KBM-7 (cell line): ENCODE results near the gene CFAP119.
A peak's percentile ranks its signal among the peaks of the same experiment; 100 is the strongest.
"Not testable (repeated sequence)": the region's sequence is repeated elsewhere in the genome, so short reads cannot be mapped to it uniquely, and the experiment has no call there.

Source experiments
- DNase-seq: peaks from one replicate; pipeline ENCODE4 v3.0.0-alpha.2; 2015
- in situ Hi-C: fragments of 300-500 bp; cut with MboI; formaldehyde crosslinking; loops from 2 replicates; pipeline ENCODE4 v1.14.3; 2020; ENCODE audit warnings: low sequenced_read_pairs, low pct_unique_long_range_greater_than_20kb, mixed read lengths

CFAP119 gene

DNA sequence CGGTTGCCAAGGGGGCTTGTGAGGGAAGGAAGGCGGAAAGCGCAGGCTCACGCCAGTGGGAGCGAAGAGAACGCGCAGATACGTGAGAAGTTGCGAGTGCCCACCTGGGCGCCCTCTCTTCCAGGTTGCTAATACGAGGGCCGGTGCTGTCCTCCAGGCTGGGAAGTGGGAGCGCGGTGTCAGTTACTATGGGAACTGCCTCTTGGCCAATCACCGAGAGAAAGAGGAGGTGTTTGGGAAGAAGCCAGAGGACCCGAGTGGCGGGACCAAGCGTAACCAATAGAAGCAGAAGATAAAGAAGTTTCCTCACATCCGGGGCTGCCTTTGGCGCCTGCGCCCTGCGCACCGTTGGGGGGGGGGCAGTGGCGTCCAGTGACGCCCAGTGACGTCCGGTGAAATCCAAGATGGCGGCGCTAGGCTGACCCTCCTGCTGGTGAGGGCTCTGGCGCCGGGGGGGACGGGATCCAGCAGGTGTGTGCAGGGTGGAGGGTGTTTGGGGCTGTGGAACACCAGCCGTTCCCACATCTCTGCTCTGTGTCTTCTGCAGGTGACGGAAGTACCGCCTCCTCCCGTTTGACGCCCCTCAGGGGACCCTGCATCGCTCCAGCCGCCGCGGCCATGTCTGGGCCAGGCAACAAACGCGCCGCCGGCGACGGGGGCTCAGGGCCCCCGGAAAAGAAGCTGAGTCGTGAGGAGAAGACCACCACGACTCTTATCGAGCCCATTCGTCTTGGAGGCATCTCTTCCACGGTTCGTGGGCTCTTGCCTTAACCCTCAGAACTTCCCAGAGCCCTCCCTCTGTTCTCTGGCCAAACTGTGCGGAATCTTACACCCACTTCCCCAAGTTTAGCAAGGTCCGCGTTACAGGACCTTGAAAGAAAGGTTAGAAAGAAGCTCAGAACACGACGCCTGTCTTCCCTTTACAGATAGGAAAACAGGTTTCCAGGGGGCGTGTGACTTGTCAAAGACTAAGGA, at the start of gene CFAP119, which contains the start of gene RNF40:
Gene CFAP119 (minus strand): TSS at position 135 of the 975 bp plus-strand sequence. CDS start 314 bp downstream, outside the sequence.
Gene RNF40 (plus strand): TSS at position 395 of the 975 bp plus-strand sequence. CDS start 224 bp downstream, at position 619.
- in situ Hi-C loops: no loop called here
- peak; percentile 98 for DNase-seq

DNA sequence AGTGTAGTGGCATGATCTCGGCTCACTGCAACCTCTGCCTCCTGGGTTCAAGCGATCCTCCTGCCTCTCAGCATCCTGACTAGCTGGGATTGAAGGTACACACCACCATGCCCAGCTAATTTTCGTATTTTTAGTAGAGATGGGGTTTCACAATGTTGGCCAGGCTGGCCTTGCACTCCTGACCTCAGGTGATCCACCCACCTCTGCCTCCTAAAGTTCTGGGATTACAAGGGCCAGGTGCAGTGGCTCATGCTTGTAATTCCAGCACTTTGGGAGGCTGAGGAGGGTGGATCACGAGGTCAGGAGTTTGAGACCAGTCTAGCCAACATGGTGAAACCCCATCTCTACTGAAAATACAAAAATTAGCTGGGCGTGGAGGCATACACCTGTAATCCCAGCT, 47.8 kb upstream of the CFAP119 start:
- DNase-seq, in situ Hi-C loops: not testable (repeated sequence)

DNA sequence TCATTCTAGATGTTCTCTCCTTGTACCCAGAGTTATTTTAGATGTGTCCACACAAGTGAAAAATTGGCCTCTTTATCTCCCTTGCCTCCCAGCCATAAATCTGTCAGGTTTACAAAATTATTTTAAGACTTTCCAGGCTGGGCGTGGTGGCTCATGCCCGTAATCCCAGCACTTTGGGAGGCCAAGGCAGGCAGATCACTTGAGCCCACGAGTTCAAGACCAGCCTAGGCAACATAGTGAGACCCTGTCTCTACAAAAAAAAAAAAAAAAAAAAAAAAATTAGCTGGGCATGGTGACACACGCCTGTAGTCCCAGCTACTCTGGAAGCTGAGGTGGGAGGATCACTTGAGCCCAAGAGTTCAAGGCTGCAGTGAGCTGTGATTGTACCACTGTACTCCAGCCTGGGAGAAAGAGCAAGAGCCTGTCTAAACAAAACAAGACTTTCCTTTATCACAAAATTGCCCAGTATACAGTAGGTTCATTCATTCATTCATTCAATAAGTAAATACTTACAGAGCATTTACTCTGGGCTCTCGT, 47.1 kb upstream of the CFAP119 start:
- in situ Hi-C loops, DNase-seq: not testable (repeated sequence)

DNA sequence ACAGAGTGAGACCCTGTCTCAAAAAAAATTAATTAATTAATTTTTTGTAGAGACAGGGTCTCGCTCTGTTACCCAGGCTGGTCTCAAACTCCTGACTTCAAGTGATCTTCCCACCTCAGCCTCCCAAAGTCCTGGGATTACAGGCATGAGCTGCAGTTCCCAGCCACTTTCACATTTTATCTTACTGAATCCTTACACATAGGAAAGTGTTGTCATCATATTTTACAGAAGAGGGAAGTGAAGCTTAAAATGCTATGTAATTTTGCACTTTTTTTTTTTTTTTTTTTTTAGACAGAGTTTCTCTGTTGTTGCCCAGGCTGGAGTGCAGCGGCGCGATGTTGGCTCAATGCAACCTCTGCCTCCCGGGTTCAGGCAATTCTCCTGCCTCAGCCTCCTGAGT, 46.3 kb upstream of the CFAP119 start:
- DNase-seq: no peak
- in situ Hi-C loops: no loop called here

DNA sequence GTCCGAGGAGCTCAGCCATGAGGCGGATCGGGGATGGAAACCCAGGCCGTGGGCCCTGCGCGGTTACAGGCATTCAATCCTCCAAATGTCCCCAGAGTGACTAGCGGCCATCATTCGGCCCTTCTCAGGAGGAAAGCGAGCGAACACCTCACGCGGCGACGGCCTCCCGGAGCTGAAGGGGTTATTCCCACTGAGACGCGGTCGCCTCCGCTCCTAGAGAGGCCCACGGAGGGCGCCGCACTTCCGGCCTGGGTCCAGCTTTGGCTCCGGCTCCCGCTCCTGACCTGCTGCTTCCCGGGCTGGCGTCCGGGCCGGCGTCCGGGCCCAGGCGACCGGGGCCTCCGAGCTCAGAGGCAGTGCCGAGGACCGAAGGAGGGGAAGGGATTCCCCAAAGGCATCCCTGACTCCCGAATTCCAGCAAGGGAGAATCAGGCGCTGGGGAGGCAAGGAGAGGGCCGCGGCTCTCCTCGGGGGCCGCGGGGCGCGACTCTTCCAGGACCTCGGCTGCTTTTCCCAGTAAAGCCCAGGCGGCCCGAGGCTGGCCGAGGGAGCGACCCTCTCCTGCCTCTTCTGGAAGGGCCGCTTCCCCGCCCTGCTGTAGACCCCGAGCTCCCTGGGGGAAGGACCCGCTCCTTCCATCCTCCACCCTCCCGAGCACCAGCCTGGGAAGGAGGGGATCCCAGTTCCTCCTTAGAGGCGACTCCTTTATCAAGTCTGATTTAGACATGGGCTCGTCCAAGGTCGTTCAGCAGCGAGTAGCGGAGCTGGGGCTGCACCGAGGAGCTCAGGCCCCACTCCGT, 43.7 kb upstream of the CFAP119 start:
- no peak for DNase-seq
- in situ Hi-C loops: no loop called here

DNA sequence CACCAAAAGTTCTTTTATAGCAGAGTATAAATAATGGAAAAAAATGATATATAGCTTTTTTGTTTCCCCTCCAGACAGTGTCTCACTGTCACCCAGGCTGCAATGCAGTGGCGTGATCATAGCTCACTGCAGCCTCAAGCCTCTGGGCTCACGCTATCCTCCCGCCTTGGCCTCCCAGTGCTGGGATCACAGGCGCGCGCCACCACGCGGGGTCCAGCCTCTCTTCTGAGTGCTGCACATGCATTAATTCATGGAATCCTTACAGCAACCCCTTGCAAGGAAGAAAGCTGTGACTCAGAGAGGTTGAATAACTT, 43.2 kb upstream of the CFAP119 start:
- no peak for DNase-seq

DNA sequence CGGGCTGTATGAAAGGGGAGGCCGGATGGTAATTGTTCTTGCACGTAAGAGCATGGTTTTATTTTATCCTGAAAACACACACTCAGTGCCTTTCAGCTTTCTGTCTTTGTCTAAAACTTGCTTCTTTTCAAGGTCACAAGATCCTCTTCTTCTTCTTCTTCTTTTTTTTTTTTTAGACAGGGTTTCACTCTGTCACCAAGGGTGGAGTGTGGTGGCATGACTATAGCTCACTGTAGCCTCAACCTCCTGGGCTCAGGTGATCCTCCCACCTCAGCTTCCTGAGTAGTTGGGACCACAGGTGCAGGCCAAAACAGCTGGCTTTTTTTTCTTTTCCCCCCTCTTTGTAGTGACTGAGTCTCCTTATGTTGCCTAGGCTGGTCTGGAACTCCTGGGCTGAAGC, 41.1 kb upstream of the CFAP119 start:
- no peak for DNase-seq
- in situ Hi-C loops: no loop called here

More for the DNA sequence above, 43.2 kb upstream of the CFAP119 start:
- in situ Hi-C loops: no loop called here

DNA sequence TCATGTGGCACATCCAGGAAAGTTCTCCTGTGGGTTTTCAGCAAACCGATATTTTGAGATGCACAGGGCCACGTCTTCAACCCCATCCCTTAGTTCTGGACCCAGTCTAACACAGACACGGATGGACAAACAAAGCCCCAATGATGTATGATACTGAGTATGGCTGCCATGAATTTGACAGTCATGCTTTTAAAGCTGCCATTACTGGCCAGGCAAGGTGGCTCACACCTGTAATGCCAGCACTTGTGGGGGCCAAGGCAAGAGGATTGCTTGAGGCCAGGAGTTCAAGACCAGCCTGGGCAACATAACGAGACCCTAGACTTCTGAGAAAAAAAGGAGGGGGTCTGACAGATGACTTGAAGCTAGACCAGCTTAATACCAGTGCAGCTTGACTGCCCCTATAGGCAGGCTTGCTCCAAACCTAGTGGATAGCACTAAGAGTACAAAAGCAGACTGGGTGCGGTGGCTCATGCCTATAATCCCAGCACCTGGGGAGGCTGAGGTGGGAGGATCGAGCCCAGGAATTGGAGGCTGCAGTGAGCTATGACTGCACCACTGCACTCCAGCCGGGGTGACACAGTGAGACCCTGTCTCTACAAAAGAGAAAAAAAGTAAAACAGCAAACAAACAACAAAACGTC, 35.9 kb upstream of the CFAP119 start:
- in situ Hi-C loops: no loop called here

DNA sequence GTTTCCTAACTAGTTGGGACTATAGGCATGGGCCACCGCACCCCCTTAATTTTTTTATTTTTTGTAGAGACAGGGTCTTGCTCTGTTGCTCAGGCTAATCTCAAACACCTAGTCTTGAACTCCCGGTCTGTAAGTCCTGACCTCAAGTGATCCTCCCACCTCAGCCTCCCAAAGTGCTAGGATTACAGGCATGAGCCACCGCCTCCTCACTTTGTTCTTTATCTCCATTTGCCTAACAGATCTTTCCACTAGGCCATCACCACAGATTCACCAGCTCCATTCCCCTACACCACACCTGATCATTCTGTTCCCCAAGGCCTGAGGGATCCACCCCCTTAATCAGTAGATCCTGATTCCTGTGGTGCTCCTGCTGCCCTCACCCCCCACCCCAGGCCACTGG, 32.8 kb upstream of the CFAP119 start:
- in situ Hi-C loops: no loop called here
- no peak for DNase-seq

More for the DNA sequence above, 35.9 kb upstream of the CFAP119 start:
- DNase-seq: no peak

DNA sequence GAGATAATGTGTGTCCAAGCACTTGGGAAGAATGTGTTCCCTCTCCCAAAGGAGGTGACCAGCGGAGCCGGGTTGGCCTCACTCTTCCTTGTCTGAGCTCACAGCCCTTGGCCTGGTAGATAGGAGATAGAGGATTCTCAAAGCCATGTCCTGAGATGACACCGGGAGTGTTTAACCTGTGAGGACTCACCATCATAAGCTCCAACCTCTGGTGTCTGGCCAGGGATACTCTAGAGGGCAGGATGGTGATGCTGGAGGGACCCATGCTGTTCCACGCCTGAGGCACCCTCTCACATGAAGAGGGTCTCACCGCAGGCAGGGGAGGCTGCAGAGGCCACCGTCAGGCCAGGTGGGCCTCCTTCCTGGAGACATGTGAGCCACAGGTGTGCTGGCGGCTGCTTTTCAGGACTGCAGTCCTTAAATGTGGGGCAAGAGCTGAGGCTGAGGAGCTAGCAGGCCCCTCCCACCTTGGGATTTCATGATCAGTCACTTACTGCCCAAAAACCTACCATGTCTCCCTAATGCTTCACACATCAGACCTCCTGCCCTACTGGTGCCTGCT, 31.7 kb upstream of the CFAP119 start:
- in situ Hi-C loops: no loop called here
- DNase-seq: no peak

DNA sequence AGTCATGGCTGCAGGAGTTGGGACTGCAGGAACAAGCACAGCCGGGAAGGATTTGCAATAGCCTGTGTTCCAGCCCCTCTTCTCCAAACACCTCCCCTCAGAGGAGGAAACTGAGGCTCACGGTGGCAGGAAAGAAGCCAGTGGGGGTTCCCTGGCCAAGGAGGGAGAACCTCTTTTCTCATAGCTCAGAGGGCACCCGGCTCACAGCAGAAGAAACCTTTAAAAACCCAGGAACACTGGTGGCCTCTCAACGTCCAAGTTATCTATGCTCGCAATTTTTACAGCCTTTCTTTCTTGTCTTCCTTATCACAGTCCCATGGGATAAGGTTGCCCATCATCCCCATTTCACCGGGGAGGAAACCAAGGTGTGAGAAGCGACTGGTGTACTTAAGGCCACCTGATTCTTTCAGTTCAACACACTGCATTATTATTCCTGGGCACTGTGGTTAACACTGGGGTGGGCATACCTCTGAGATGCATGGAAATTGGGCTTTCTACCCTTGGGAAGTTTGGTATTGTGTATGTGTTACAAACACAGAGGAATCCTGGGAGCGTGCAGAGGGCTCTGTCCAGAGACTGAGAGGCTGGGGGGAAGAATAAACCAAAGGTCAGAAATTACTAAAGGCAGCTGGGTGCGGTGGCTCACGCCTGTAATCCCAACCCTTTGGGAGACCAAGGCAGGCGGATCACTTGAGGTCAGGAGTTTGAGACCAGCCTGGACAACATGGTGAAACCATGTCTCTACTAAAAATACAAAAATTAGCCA, 25.9 kb upstream of the CFAP119 start:
- no peak for DNase-seq
- in situ Hi-C loops: no loop called here

DNA sequence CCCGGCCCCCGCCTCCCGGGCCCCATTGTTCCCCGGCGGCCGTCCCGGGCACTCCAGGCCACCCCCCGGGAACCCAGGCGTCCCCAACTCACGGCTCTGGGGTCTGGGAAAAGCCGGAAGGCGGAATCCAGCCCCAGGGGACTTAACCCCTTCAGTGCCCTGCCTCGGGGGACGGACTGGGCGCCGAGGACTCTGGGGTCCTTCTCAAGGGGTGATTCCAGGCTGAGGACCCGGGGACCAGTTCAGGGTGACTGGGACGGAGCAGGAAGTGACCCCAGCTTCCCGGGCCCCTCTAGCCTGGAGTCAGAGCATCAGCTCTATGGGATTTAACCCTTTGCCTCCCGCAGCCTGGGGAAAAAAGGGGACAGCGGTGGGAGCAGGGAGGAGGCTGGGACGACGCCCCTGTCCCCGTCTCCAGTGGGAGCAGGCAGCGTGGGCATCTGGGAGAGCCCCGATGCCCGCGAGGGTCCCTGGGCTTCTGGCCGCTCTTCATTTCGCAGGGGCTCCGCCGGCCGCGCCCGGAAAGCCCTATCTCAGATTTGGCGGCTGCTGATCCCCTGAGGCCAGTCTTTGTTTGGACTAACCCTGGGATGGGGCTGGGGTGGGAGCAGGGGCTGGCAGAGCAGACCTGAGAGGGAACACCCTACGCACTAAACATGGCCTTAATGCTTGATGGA, 25.2 kb upstream of the CFAP119 start, which contains the start of gene ZNF629:
Gene ZNF629 (minus strand): TSS at position 270 of the 677 bp plus-strand sequence. CDS start 2,723 bp downstream, outside the sequence.
- DNase-seq: peak; percentile 72
- in situ Hi-C loops: no loop called here

DNA sequence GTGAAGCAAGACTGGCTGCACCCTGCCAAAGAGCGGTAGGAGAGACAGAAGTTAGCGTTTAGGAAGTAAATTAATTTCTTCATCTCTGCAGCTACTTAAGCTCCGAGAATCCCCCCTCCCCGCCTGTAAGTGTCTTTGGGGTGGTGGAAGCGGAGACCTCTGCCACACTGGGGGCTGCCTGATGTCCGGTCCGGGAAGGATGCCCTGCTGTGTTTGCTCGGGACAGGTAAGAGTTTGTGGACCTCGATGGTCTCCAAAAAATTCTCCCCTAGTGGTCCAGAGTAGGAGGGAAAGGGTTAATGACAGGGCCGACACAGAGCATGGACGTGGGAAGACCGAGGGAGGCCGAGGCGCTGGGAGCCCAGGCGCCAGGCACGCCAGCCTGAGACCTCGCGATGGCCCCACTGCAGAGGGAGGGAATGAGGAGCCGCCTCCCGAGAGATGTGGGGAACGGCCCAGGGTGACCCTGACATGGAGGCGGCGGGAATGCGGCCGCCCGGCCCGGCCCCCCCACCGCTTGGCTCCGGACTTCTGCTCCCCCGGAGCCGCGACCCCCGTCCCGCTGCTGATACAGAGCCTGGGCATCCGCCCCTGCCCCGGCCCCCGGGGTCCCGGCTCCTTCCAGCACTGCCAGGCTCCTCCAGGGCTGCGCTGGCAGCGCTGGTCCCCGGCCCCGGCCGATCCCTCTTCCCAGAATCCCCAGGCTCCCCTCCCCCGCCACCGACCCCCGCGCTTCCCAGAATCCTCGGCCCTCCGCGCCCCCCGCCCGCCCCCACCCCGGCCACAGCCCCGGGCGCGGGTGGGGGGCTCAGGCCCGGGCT, 24.5 kb upstream of the CFAP119 start:
- no peak for DNase-seq
- in situ Hi-C loops: no loop called here

DNA sequence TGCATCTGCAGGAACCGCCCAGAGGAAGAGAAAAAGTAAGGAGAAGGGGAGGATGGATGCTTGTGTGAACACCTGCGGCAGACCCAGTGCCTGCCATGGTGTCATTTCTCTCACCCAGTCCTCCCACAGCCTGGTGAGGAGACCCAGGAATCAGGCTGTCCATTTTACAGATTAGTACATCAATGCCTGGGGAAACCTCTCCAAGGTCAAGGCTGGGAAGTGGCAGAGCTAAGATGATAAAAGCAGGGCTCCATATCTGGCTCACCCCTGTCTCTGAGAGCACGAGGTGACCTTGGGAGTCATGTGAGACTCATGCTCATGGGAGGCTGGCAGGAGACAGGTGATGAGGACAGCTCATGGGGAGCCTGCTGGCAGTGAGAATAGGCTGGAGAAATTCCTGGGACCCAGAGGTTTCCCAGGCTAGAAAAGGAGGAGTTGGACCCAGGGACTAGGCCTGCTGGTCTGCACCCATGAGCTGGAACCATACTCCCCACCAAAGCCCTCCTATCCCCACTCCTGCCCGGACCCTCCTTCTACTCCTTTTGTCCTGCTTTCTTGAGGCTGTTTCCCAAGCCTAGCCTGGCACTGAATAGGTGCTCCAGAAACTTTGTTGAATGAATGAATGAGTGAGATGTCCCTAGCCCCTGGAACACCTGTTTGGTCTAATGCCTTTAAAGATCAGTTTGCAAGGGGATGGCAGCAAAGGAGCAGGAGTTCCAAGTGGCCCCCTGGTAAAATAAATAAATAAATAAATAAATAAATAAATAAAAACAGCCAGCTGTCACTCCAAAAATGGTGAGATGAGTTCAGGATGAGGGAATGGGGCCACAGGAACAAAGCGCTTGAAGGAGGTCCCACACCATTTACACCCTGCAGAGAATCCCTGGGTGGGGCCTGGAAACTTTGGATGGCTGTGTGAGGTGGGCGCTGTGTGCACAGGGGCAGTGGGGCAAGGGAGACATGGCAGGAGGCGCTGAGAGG, 23.6 kb upstream of the CFAP119 start:
- DNase-seq: no peak
- in situ Hi-C loops: no loop called here

DNA sequence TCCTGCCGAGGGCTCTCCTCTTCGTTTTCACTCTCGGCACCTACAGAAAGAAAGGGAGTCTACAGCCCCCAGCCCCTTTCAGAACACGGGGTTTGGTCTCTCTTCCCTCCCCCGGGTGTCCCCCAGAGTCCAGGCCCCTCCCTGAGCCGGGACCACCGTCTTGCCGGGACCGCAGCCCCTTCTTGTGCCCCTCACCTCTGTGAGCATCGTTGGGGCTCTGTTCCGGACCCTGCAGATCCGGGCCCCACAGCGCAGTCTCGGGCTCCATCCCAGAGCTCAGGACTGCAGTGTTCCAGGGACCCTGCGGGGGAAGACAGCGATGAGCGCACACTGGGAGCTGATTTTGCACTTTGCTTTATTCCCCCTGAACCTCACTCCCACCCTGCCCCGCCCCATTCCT, 22.4 kb upstream of the CFAP119 start:
- no peak for DNase-seq
- in situ Hi-C loops: no loop called here
